Embryonic facial prominence (tissue), 1 donor: Measurements from ENCODE around the gene CD300LF.

Source experiments
- DNase-seq: peaks from one replicate; pipeline ENCODE4 v3.0.0-alpha.2; 2016; ENCODE audit errors: extremely low spot score

Gene CD300LF

GRCh38 chr17:74729866-74730265 lies 17.1 kb upstream of the CD300LF start:
- DNase-seq = no peak

GRCh38 chr17:74729368-74729767 lies 16.6 kb upstream of the CD300LF start:
- no peak for DNase-seq

GRCh38 chr17:74728702-74729075 lies 16.0 kb upstream of the CD300LF start:
- DNase-seq = no peak

- DNase-seq = no peak
Observed at GRCh38 chr17:74728033-74728701, 15.4 kb upstream of the CD300LF start.

- DNase-seq = no peak
Observed at GRCh38 chr17:74725111-74725510, 12.4 kb upstream of the CD300LF start.

- DNase-seq = no peak
Observed at GRCh38 chr17:74723891-74724290, 11.2 kb upstream of the CD300LF start.

- DNase-seq = no peak
Observed at GRCh38 chr17:74722782-74723181, 10.1 kb upstream of the CD300LF start.

- no peak for DNase-seq
Observed at GRCh38 chr17:74720506-74720905, 7.8 kb upstream of the CD300LF start.

GRCh38 chr17:74715144-74715543 lies 2.4 kb upstream of the CD300LF start:
- no peak for DNase-seq

GRCh38 chr17:74713171-74713755 lies 540 bp upstream of the CD300LF start:
- no peak for DNase-seq

GRCh38 chr17:74712301-74712700 lies 422 bp downstream of the CD300LF start:
- DNase-seq = no peak

GRCh38 chr17:74711058-74711824 lies 1.5 kb downstream of the CD300LF start:
- DNase-seq = no peak

GRCh38 chr17:74704544-74704943 lies 8.2 kb downstream of the CD300LF start:
- DNase-seq = no peak

- DNase-seq = no peak
Observed at GRCh38 chr17:74703311-74703710, 9.4 kb downstream of the CD300LF start.

GRCh38 chr17:74702116-74702871 lies 10.4 kb downstream of the CD300LF start:
- no peak for DNase-seq

GRCh38 chr17:74699236-74699635 lies 13.5 kb downstream of the CD300LF start:
- no peak for DNase-seq

GRCh38 chr17:74698069-74698468 lies 14.7 kb downstream of the CD300LF start:
- no peak for DNase-seq

GRCh38 chr17:74697515-74697914 lies 15.2 kb downstream of the CD300LF start:
- DNase-seq = no peak

- no peak for DNase-seq
Observed at GRCh38 chr17:74695629-74696028, 17.1 kb downstream of the CD300LF start.

GRCh38 chr17:74694081-74694480 lies 18.6 kb downstream of the CD300LF start:
- DNase-seq = no peak

- no peak for DNase-seq
Observed at GRCh38 chr17:74691151-74691550, 21.6 kb downstream of the CD300LF start.

- DNase-seq = no peak
Observed at GRCh38 chr17:74690409-74690825, 22.3 kb downstream of the CD300LF start.
